HEK293 (cell line): ENCODE data around the gene IGSF3.

Experiments
- BCL11A ChIP-seq: fragments of 450-650 bp; formaldehyde crosslinking; IDR thresholded peaks from 2 replicates; pipeline ENCODE4 v1.5.1; 2016; ENCODE audit warnings: low read depth, missing biosample characterization, missing genetic modification characterization
- CTCF ChIP-seq: fragments of 450-650 bp; formaldehyde crosslinking; IDR thresholded peaks from 2 replicates; pipeline ENCODE4 v1.5.1; 2016; ENCODE audit warnings: missing biosample characterization, missing genetic modification characterization
- KLF8 ChIP-seq: fragments of 450-650 bp; formaldehyde crosslinking; IDR thresholded peaks from 2 replicates; pipeline ENCODE4 v1.5.1; 2016; ENCODE audit warnings: missing biosample characterization, missing genetic modification characterization
- REST ChIP-seq: fragments of 450-650 bp; formaldehyde crosslinking; IDR thresholded peaks from 2 replicates; pipeline ENCODE4 v1.5.1; 2016; ENCODE audit warnings: missing biosample characterization, missing genetic modification characterization
- SALL2 ChIP-seq: fragments of 450-650 bp; formaldehyde crosslinking; IDR thresholded peaks from 2 replicates; pipeline ENCODE4 v1.5.0; 2017; ENCODE audit warnings: missing biosample characterization, mild to moderate bottlenecking, missing genetic modification characterization, borderline replicate concordance
- YY1 ChIP-seq: fragments of 450-650 bp; formaldehyde crosslinking; IDR thresholded peaks from 2 replicates; pipeline ENCODE4 v1.5.1; 2018; ENCODE audit warnings: missing biosample characterization, missing genetic modification characterization
- ZBTB49 ChIP-seq: fragments of 450-650 bp; formaldehyde crosslinking; IDR thresholded peaks from 2 replicates; pipeline ENCODE4 v1.5.1; 2016; ENCODE audit warnings: missing biosample characterization, missing genetic modification characterization, low read depth
- ZNF138 ChIP-seq: fragments of 450-650 bp; formaldehyde crosslinking; IDR thresholded peaks from 2 replicates; pipeline ENCODE4 v1.5.1; 2016; ENCODE audit warnings: missing biosample characterization, missing genetic modification characterization, borderline replicate concordance
- ZNF157 ChIP-seq: fragments of 450-650 bp; formaldehyde crosslinking; IDR thresholded peaks from 2 replicates; pipeline ENCODE4 v1.5.1; 2016; ENCODE audit warnings: missing biosample characterization, missing genetic modification characterization
- ZNF37A ChIP-seq: fragments of 450-650 bp; IDR thresholded peaks from 2 replicates; pipeline ENCODE4 v1.5.1; 2018; ENCODE audit warnings: missing biosample characterization, missing genetic modification characterization
- ZNF518A ChIP-seq: fragments of 450-650 bp; formaldehyde crosslinking; conservative IDR thresholded peaks from 2 replicates; pipeline ENCODE4 v1.5.1; 2016; ENCODE audit warnings: low read depth, missing biosample characterization, missing genetic modification characterization
- ZNF530 ChIP-seq: fragments of 450-650 bp; formaldehyde crosslinking; IDR thresholded peaks from 2 replicates; pipeline ENCODE4 v1.5.1; 2016; ENCODE audit warnings: low read depth, missing biosample characterization, missing genetic modification characterization
- ZSCAN30 ChIP-seq: fragments of 450-650 bp; IDR thresholded peaks from 2 replicates; pipeline ENCODE4 v1.5.1; 2018; ENCODE audit warnings: missing biosample characterization, mild to moderate bottlenecking, missing genetic modification characterization, moderate library complexity
- ZSCAN5A ChIP-seq: fragments of 450-650 bp; formaldehyde crosslinking; IDR thresholded peaks from 2 replicates; pipeline ENCODE4 v1.5.1; 2016; ENCODE audit warnings: missing biosample characterization, missing genetic modification characterization

GRCh38 chr1:116558571-116558970, 109.0 kb downstream of the IGSF3 start:
- TF ChIP-seq CTCF (tag by site-specific recombination) = no peak
- no peak for TF ChIP-seq REST
- no peak for TF ChIP-seq ZBTB49 (tag by site-specific recombination)
- TF ChIP-seq ZSCAN30 (tag by site-specific recombination) = no peak
- TF ChIP-seq KLF8 (tag by site-specific recombination) = no peak
- TF ChIP-seq ZNF530 (tag by site-specific recombination) = no peak
- no peak for TF ChIP-seq ZNF37A (tag by site-specific recombination)
- TF ChIP-seq YY1 (tag by site-specific recombination) = no peak
- no peak for TF ChIP-seq BCL11A (tag by site-specific recombination)
- TF ChIP-seq ZSCAN5A (tag by site-specific recombination) = no peak
- no peak for TF ChIP-seq ZNF157 (tag by site-specific recombination)
- no peak for TF ChIP-seq SALL2 (tag by site-specific recombination)
- no peak for TF ChIP-seq ZNF518A (tag by site-specific recombination)
- no peak for TF ChIP-seq ZNF138 (tag by site-specific recombination)
